ENCODE results near the gene AJM1.

The AJM1 gene

DNA sequence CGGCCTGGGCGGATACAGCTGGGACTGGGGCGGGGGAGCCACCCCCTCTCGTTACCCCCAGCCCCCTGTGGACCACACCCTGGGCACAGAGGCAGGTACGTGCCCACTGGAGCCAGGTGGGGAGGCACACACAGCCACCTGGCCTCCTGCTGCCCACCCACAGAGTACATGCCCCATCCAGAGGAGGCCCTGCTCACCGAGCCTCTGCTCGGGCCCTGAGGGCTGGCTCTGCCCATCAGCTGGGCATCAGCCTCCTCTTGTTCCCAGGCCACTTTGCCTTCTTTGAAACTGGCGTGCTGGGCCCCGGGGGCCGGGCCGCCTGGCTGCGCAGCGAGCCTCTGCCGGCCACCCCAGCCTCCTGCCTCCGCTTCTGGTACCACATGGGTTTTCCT, 16.2 kb downstream of the AJM1 start:
- Histone ChIP-seq H4K20me1 (ENCODE audit: control insufficient read depth, insufficient read depth, low read depth, low read length) (no peaks in the 10 kb centered on the region), H3F3A (ENCODE audit: control insufficient read depth, insufficient read depth) (no peaks in the 10 kb centered on the region), H3K4me3 (ENCODE audit: low read length) (no peak overlapping the region), H3K4me1 (ENCODE audit: control insufficient read depth, low read length) (peaks cover 6% of the 10 kb centered on the region), H3K9me3 (ENCODE audit: control insufficient read depth, insufficient read depth, low read length) (no peaks in the 10 kb centered on the region), H3K9me2 (replicated peaks; ENCODE audit: control insufficient read depth, low read length) (no peaks in the 10 kb centered on the region), H3K36me3 (ENCODE audit: control insufficient read depth, low read length) (peaks cover 26% of the 10 kb centered on the region), H3K27ac (ENCODE audit: low read depth, low read length) (no peak overlapping the region), H3K4me2 (ENCODE audit: low read length) (no peak overlapping the region), H3K27me3 (ENCODE audit: control insufficient read depth, low read length) (no peaks in the 10 kb centered on the region), H3K79me2 (ENCODE audit: control insufficient read depth, low read length) (no peaks in the 10 kb centered on the region)
- TF ChIP-seq, protein P1, sequence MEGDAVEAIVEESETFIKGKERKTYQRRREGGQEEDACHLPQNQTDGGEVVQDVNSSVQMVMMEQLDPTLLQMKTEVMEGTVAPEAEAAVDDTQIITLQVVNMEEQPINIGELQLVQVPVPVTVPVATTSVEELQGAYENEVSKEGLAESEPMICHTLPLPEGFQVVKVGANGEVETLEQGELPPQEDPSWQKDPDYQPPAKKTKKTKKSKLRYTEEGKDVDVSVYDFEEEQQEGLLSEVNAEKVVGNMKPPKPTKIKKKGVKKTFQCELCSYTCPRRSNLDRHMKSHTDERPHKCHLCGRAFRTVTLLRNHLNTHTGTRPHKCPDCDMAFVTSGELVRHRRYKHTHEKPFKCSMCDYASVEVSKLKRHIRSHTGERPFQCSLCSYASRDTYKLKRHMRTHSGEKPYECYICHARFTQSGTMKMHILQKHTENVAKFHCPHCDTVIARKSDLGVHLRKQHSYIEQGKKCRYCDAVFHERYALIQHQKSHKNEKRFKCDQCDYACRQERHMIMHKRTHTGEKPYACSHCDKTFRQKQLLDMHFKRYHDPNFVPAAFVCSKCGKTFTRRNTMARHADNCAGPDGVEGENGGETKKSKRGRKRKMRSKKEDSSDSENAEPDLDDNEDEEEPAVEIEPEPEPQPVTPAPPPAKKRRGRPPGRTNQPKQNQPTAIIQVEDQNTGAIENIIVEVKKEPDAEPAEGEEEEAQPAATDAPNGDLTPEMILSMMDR (IDR thresholded peaks at IDR 0.05; ENCODE audit: low read depth, low read length, poor library complexity, severe bottlenecking) = no peak
- no peak for TF ChIP-seq EZH2phosphoT487 (IDR thresholded peaks at IDR 0.05; ENCODE audit: borderline replicate concordance, low read length)

DNA sequence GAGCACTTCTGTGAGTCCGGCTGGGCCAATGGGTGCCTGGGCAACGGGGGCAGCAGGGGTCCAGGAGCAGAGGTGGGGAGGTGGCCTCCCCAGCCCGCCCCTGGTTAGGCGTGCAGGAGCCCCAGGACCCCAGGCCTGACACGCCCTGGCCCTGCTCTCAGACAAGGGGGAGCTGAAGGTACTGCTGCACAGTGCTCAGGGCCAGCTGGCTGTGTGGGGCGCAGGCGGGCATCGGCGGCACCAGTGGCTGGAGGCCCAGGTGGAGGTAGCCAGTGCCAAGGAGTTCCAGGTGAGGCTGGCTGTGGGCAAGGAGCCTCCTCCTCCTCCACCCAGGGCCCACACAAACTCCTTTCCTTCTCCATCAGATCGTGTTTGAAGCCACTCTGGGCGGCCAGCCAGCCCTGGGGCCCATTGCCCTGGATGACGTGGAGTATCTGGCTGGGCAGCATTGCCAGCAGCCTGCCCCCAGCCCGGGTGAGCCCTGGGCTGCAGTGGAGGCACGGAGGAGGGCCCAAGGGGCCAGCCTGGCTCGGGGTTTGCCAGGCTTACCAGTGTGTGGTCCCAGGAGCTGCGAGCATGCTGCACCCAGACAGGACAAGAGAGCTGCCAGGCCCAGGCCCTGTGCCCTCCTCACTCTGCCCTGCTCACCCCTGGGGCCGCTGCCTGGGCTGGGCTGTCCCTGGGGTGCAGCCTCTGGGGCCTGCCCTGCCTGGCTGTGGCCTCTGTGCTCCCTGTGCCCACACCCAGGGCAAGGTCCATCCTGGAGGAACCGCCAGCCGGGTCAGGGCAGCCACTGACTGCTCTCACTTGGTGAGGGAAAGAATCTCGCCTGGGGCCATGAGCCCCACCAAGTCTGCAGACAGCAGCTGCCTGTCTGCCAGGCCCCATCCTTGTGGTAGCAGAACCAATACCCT, 16.8 kb downstream of the AJM1 start:
- peaks cover 33% of the 10 kb centered on the region for H3K36me3 ChIP-seq (ENCODE audit: control insufficient read depth, low read length)
- no peak overlapping the region for H3K4me3 ChIP-seq (ENCODE audit: low read length)
- TF ChIP-seq, protein P1 (IDR thresholded peaks at IDR 0.05; ENCODE audit: low read depth, low read length, poor library complexity, severe bottlenecking) = no peak
- TF ChIP-seq EZH2phosphoT487 (IDR thresholded peaks at IDR 0.05; ENCODE audit: borderline replicate concordance, low read length) = no peak
- H3K4me2 ChIP-seq (ENCODE audit: low read length) = no peak overlapping the region
- H3F3A ChIP-seq (ENCODE audit: control insufficient read depth, insufficient read depth) = no peaks in the 10 kb centered on the region
- peaks cover under 1% of the 10 kb centered on the region for H3K4me1 ChIP-seq (ENCODE audit: control insufficient read depth, low read length)
- H3K27me3 ChIP-seq (ENCODE audit: control insufficient read depth, low read length) = no peaks in the 10 kb centered on the region
- H3K27ac ChIP-seq (ENCODE audit: low read depth, low read length) = no peak overlapping the region
- peaks cover 3% of the 10 kb centered on the region; the same call in 1 of the 2 replicates for H3K79me2 ChIP-seq (ENCODE audit: control insufficient read depth, low read length)
- no peaks in the 10 kb centered on the region for H4K20me1 ChIP-seq (ENCODE audit: control insufficient read depth, insufficient read depth, low read depth, low read length)
- no peaks in the 10 kb centered on the region for H3K9me2 ChIP-seq (replicated peaks; ENCODE audit: control insufficient read depth, low read length)
- H3K9me3 ChIP-seq (ENCODE audit: control insufficient read depth, insufficient read depth, low read length) = no peaks in the 10 kb centered on the region

DNA sequence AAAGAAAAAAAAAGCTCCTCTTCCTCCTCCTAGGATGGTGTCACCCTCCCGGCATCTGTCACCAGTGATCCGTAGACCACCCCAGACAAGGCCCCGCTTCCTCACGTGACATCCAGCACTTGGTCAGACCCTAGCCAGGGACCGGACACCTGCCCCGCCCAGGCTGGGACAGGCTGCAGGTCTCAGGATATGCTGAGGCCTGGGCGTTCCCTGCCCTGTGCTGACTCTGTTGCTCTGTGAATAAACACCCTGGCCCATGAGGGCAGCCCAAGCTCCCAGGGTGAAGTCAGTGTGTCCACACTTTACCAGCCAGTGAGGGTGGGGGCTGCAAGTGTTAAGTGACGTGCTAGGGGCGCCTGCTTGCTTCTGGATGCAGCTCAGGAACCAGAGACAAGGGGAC, 18.3 kb downstream of the AJM1 start:
- no peaks in the 10 kb centered on the region for H4K20me1 ChIP-seq (ENCODE audit: control insufficient read depth, insufficient read depth, low read depth, low read length)
- no peak overlapping the region for H3K27ac ChIP-seq (ENCODE audit: low read depth, low read length)
- TF ChIP-seq, protein P1 (IDR thresholded peaks at IDR 0.05; ENCODE audit: low read depth, low read length, poor library complexity, severe bottlenecking) = no peak
- no peak for TF ChIP-seq EZH2phosphoT487 (IDR thresholded peaks at IDR 0.05; ENCODE audit: borderline replicate concordance, low read length)
- peaks cover 8% of the 10 kb centered on the region for H3K4me1 ChIP-seq (ENCODE audit: control insufficient read depth, low read length)
- H3K79me2 ChIP-seq (ENCODE audit: control insufficient read depth, low read length) = peaks cover 12% of the 10 kb centered on the region
- H3K4me3 ChIP-seq (ENCODE audit: low read length) = no peak overlapping the region
- H3F3A ChIP-seq (ENCODE audit: control insufficient read depth, insufficient read depth) = no peaks in the 10 kb centered on the region
- no peaks in the 10 kb centered on the region for H3K9me2 ChIP-seq (replicated peaks; ENCODE audit: control insufficient read depth, low read length)
- no peak overlapping the region for H3K4me2 ChIP-seq (ENCODE audit: low read length)
- no peaks in the 10 kb centered on the region for H3K27me3 ChIP-seq (ENCODE audit: control insufficient read depth, low read length)
- H3K36me3 ChIP-seq (ENCODE audit: control insufficient read depth, low read length) = peaks cover 34% of the 10 kb centered on the region
- H3K9me3 ChIP-seq (ENCODE audit: control insufficient read depth, insufficient read depth, low read length) = no peaks in the 10 kb centered on the region
